ENCODE results near the gene PPP3R2.

PPP3R2 gene, protein sequence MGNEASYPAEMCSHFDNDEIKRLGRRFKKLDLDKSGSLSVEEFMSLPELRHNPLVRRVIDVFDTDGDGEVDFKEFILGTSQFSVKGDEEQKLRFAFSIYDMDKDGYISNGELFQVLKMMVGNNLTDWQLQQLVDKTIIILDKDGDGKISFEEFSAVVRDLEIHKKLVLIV

DNA sequence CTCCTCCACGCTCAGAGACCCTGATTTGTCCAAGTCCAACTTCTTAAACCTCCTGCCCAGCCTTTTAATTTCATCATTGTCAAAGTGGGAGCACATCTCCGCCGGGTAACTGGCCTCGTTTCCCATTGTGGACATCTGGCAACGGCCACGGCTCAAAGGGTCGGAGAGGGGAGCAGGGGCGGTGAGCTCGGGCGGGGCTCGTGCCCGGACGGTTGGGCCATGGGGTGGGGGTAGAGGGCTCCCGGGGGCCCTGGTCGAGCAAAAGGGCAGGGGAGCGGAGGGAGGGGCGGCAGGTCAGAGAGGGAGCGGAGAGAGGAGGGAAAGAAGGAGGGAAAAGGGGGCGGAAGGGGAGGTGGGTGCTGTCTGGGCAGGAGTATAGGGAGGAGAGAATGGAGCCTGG lies at the start of gene PPP3R2:
Gene PPP3R2 (minus strand): TSS at position 174 of the 400 bp plus-strand sequence. CDS start 48 bp downstream, at position 126.
- in situ Hi-C loops (cut with MboI; ENCODE audit: low sequenced_read_pairs) = no loop called here

DNA sequence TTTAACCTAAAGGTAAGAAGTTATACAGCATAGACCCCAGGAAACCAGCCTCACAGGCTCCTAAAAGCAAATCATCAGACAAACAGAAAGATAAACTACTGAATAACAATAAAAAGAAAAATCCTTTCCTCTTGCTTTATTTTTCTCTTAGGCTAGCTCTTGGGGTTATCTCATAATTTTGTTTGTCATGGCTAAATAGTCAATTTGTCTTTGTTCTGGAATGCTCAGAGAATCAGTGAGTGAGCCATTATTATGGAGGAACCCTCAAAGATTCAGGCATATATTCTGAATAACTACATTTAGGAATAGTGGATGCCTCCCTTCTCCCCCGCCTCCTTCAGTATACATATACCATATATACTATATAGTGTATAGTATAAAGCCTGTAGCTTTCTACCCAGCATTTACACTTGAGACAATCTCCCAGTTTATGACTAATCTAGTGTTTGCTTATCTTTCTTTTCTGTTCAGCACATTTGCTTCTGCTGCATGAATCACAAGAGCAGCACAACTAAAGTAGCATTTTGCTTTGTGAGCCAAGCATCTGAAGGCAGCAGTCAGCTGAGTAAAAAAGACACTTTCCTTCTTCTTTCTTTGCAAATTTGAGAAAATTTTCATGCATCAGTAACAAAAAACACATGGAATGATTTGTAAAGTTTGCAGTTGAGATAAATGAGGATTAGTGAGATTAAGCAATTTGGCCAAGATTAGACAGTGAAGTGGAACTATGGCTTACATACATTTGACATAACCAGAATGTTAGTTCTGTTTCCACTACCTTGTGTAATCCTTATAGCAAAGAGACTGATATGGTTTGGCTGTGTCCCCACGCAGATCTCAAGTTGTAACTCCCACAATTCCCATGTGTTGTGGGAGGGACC lies 45.3 kb upstream of the PPP3R2 start:
- in situ Hi-C loops (cut with MboI; ENCODE audit: low sequenced_read_pairs) = no loop called here

DNA sequence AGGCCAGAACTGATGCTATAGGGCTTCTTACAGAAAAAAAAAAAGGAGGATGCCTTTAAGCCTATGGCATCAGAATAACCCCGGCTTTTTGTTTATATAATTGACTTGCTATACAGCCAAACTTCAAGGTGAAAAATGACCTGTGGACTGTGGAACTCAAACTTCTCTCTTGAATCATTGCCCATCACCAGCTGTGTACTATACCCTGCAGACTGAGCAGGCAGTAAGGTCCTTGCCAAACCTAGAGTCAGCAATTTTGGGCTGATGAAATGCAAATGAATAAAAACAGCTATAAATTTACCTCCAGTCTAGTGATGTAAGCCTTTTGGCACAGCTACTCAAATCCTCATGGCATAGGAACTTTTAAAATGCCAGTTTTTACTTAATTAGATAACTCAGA lies 44.5 kb upstream of the PPP3R2 start:
- in situ Hi-C loops (cut with MboI; ENCODE audit: low sequenced_read_pairs) = no loop called here

DNA sequence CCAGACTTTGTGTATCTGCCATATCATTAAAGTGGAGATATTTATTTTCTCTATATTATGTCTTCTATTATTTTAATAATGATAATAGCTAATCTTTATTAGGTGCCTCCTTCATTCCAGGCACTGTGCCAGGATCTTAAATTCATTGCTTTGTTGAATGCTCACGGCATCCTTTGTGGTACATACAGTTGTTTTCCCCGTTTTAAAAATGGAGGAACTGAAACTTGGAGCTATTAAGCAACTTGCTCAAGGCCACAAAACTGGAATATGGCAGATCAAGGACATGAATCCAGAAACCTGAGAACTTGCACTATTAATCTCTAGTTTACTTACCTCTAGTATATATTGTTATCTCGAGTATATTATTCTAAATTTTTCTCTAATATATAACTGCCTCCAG lies 41.5 kb upstream of the PPP3R2 start:
- in situ Hi-C loops (cut with MboI; ENCODE audit: low sequenced_read_pairs) = no loop called here

DNA sequence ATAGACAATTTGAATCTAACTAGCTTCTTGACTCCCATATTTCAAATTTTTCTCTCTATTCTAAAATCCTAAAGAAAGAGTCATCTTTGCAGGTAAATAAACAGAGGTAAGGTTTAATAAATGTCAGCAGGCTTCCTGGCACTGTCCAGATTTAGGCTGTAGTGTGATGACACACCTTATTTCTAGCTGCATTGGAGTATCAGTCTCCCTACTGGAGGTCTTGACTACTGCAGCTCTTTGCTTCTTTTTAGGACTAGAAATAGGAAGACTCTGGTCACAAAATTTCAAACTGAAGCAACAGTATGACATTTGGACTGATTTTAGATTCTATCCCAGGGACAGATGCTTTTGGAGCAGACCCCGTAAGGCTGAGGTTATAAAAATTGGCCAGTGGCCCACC lies 40.7 kb upstream of the PPP3R2 start:
- in situ Hi-C loops (cut with MboI; ENCODE audit: low sequenced_read_pairs) = no loop called here

- in situ Hi-C loops (cut with MboI; ENCODE audit: low sequenced_read_pairs) = no loop called here
Observed at GRCh38 chr9:101634741-101635409, 40.1 kb upstream of the PPP3R2 start.

DNA sequence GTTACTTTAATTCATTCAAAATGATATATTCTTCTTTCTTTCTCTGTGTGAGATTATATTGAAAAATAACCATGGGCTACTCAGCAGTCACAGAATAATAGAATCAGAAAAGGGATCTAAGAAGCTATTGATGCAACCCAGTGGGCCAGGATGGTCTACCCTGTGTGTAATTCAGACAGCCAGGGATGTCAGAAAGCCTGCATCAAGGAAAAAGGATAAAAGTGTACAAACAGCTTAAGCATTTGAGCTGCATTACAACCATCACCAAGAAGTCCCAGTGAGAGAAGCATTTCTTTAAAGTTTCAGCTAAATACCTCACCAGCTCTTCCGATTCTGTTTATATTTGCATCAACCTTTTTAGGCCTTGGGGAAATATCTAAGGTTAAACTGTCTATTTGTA lies 37.8 kb upstream of the PPP3R2 start:
- in situ Hi-C loops (cut with MboI; ENCODE audit: low sequenced_read_pairs) = no loop called here

DNA sequence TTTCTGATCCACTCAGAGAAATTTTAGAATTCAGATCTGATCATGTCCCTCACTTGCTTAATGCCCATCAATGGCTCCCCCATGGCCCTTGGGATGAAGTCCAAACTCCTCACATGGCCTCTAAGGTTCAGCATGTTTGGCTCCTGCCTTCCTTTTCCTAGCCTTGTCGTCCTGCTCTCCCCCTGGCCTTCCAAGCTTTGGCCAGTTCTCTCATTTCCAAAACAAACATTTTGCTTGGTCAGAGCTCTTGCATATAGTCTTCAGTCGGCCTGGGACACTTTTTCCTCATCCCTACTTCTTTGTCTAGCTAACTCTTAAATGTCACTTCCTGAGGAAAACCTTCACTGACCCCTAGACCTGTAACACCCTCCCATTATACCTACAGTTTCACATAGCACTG lies 37.1 kb upstream of the PPP3R2 start:
- in situ Hi-C loops (cut with MboI; ENCODE audit: low sequenced_read_pairs) = no loop called here

DNA sequence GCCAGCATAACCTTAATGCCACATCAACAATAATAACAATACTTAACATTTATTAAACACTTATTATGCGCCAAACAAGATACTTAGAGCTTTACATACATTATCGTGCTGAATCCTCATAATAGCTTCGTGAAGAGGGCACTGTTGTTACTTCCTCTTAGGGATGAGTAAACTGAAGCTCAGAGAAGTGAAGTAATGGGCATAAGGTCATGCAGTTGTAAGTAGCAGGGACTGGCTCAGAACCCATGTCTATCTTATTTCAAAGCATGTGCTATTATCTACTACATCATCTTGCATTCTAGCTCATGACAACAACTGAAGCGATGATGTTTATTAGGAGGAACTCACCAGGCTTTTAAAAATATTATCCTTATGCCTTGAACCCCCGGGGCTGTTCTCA lies 34.9 kb upstream of the PPP3R2 start:
- in situ Hi-C loops (cut with MboI; ENCODE audit: low sequenced_read_pairs) = no loop called here

GRCh38 chr9:101628173-101628572 lies 33.4 kb upstream of the PPP3R2 start:
- in situ Hi-C loops (cut with MboI; ENCODE audit: low sequenced_read_pairs) = no loop called here

DNA sequence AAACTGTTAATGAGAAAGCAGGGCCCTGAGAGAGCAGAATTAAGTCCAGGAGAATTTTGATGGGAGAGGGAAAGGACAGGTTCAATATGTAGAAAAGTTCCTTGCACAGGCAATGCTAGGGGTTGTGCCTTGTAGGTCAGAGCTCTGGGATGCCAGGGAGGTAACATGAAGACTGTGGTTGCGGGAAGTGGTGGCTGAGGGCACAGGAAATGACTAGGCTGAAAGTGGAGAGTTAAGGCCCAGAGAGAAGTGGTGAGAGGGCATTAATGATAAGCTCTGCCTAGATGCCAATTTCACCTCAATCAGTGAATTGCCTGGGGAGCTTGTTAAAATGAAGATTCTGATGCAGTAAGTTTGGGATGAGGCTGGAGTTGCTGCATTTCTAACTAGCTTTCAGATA lies 31.5 kb upstream of the PPP3R2 start:
- in situ Hi-C loops (cut with MboI; ENCODE audit: low sequenced_read_pairs) = no loop called here

GRCh38 chr9:101625876-101626275 lies 31.1 kb upstream of the PPP3R2 start:
- in situ Hi-C loops (cut with MboI; ENCODE audit: low sequenced_read_pairs) = no loop called here

DNA sequence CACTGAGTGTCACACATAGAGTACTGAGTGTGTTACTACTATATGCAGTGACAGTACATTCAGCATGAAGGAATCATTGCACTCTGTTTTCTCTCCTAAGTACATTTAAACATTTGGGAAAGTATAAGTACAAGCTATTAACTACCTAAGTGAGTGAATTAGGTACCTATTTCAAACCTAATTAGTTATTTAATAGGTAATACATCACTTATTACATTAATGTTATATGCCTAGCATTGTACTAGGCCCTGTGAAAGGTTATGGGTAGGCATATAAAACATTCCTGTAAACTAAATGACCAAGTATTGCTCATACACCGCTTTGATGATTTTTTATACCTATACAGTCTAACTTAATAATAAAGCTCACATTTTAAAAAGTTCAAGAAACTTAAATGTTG lies 25.7 kb upstream of the PPP3R2 start:
- in situ Hi-C loops (cut with MboI; ENCODE audit: low sequenced_read_pairs) = no loop called here

DNA sequence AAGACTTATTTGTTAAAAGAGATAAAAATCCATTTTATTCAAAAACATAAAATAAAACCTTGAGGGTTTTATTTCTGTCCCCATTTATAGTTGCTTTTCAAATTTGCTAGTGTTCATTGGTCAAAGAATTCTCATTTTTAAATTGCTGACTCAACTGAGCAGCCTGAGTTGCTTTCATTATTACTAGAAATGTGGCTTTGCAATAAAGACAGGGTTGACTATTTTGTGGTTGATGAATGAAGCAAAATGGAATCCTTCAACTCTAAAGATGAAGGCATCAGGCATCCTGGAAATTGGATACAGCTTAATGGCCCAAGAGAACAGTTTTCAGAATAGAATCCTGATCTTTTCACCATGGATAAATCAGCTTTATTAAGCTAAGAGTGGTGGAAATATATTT lies 23.9 kb upstream of the PPP3R2 start:
- in situ Hi-C loops (cut with MboI; ENCODE audit: low sequenced_read_pairs) = no loop called here

- in situ Hi-C loops (cut with MboI; ENCODE audit: low sequenced_read_pairs) = no loop called here
Observed at GRCh38 chr9:101605547-101605946, 10.8 kb upstream of the PPP3R2 start.

DNA sequence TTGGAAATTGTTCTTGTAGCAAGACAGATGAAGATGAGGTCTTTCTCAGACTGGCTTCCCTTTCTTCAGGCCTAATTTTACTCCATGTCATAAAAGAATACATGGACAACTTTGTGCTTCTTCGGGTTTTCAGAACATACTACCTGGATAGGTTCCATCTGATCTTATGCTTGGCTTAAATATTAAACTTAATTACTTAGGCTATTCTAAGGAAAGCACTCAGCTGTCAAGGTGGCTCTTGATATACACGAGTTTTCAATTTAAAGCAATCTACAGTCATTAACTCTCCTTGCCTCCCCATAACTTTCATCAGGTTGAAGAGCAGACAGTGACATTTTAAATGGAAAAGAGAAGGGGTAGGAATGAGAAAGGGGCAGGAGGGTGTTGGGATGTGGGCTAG lies 9.5 kb upstream of the PPP3R2 start:
- in situ Hi-C loops (cut with MboI; ENCODE audit: low sequenced_read_pairs) = no loop called here

- in situ Hi-C loops (cut with MboI; ENCODE audit: low sequenced_read_pairs) = no loop called here
Observed at GRCh38 chr9:101601904-101602765, 7.4 kb upstream of the PPP3R2 start.

DNA sequence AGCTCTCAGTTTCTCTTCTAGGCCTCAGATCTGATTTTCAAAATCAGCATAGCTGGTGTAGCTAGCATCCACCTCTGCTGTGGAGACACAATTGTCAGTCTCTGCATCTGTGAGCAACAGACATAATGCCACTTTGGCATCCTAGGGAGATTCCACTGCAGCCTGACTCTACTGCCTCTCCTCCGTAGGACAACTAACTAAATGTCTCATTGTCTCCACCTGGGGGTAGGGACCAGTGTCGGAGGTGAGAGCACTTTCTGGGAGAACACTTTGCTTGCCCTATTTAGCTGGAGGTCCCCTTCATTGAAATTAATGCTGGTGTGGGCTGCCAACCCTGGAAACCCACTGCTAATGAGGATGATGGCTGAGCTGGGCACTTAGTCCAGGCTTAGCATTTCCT lies 1.4 kb downstream of the PPP3R2 start:
- in situ Hi-C loops (cut with MboI; ENCODE audit: low sequenced_read_pairs) = no loop called here

DNA sequence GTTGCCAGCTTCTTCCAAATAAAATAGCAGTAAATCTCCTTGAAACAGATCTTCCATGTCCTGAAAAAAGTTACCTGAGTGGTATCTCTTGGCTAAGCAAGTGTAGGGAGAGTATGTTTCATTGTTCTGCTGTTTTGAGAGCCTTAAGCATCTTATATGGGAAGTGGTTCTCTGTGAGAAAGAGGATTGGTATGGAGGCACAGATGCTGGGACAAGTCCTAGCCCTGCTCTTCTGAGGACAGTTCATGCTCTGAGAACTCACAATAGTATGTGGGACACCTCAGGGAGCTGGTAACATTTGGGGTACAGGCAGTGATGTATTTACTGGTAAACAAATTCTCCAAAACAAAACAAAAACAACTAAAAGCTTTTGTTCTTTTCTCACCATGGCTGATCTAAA lies 2.0 kb downstream of the PPP3R2 start:
- in situ Hi-C loops (cut with MboI; ENCODE audit: low sequenced_read_pairs) = no loop called here

- in situ Hi-C loops (cut with MboI; ENCODE audit: low sequenced_read_pairs) = no loop called here
Observed at GRCh38 chr9:101591787-101592446, 2.9 kb downstream of the PPP3R2 start.

DNA sequence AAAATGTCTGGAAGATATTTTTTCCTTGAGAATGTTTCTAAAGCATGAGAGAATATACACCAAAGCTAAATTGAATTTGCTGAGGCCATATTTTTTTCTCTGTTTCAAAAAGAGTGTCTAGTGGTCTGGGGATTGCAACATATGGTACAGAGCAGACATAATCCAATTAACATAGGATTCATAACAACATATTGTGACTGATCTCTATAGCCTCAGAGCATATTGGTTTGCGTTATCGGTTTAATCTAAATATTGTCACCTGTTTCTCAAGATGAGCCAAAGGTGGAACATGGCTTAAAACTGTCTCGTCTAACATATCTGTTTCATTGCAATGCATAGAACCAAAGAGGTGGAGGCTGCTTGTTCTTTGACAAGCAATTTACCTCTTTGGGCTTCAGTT lies 3.9 kb downstream of the PPP3R2 start:
- in situ Hi-C loops (cut with MboI; ENCODE audit: low sequenced_read_pairs) = no loop called here
